Loucy (cell line): ENCODE measurements around the gene CACNA2D4.

Source experiments
- H2AFZ ChIP-seq: fragments of 200-600 bp; sonication (generic); 2 replicates; pipeline ENCODE4 v1.6.0; 2016; ENCODE audit warnings: antibody characterized with exemption, mild to moderate bottlenecking, low read length, moderate library complexity
- H3F3A ChIP-seq: fragments of 200-600 bp; 2 replicates; pipeline ENCODE4 v1.6.0; 2016; ENCODE audit warnings: antibody characterized with exemption, low read depth, mild to moderate bottlenecking
- H3K27me3 ChIP-seq: fragments of 200-600 bp; sonication (generic); 2 replicates; pipeline ENCODE4 v1.6.1; 2014; ENCODE audit warnings: low read length, mild to moderate bottlenecking; ENCODE audit not compliant: insufficient read depth, poor library complexity, severe bottlenecking
- H3K36me3 ChIP-seq: fragments of 200-600 bp; sonication (generic); 2 replicates; pipeline ENCODE4 v1.6.1; 2016; ENCODE audit warnings: low read length; ENCODE audit not compliant: insufficient read depth
- H3K4me1 ChIP-seq: fragments of 200-600 bp; sonication (generic); 2 replicates; pipeline ENCODE4 v1.5.1; 2014; ENCODE audit warnings: low read length, mild to moderate bottlenecking; ENCODE audit not compliant: insufficient read depth, poor library complexity, severe bottlenecking
- H3K4me2 ChIP-seq: fragments of 200-600 bp; sonication (generic); 2 replicates; pipeline ENCODE4 v1.6.0; 2014; ENCODE audit warnings: antibody characterized with exemption, low read length, low read depth, mild to moderate bottlenecking; ENCODE audit not compliant: poor library complexity, severe bottlenecking
- H3K4me3 ChIP-seq: fragments of 200-600 bp; sonication (generic); 2 replicates; pipeline ENCODE4 v1.5.1; 2014; ENCODE audit warnings: low read length, mild to moderate bottlenecking, mixed read lengths; ENCODE audit not compliant: poor library complexity, severe bottlenecking
- H3K79me2 ChIP-seq: fragments of 200-600 bp; sonication (generic); 2 replicates; pipeline ENCODE4 v1.6.1; 2014; ENCODE audit warnings: low read length; ENCODE audit not compliant: insufficient read depth
- H3K9ac ChIP-seq: fragments of 200-600 bp; sonication (generic); 2 replicates; pipeline ENCODE4 v1.6.0; 2014; ENCODE audit warnings: mild to moderate bottlenecking, low read depth, low read length, moderate library complexity; ENCODE audit not compliant: poor library complexity, severe bottlenecking
- H3K9me2 ChIP-seq: fragments of 200-600 bp; sonication (generic); replicated peaks from 2 replicates; pipeline ENCODE4 v1.6.1; 2016; ENCODE audit warnings: low read depth, low read length, mixed read lengths
- H3K9me3 ChIP-seq: fragments of 200-600 bp; sonication (generic); 2 replicates; pipeline ENCODE4 v1.6.1; 2014; ENCODE audit warnings: mild to moderate bottlenecking, antibody characterized with exemption, low read length, low read depth; ENCODE audit not compliant: insufficient read depth
- H4K20me1 ChIP-seq: fragments of 200-600 bp; sonication (generic); 2 replicates; pipeline ENCODE4 v1.6.0; 2014; ENCODE audit warnings: antibody characterized with exemption, low read length, mild to moderate bottlenecking; ENCODE audit not compliant: insufficient read depth, poor library complexity, severe bottlenecking
- CTCF ChIP-seq: fragments of 200-600 bp; sonication (generic); conservative IDR thresholded peaks from 2 replicates; pipeline ENCODE4 v1.5.1; 2014; ENCODE audit warnings: mild to moderate bottlenecking, antibody characterized with exemption, low read length
- EZH2phosphoT487 ChIP-seq: fragments of 200-600 bp; IDR thresholded peaks from 2 replicates; pipeline ENCODE4 v1.6.1; 2018; ENCODE audit warnings: antibody characterized with exemption, mild to moderate bottlenecking, moderate library complexity, borderline replicate concordance

The CACNA2D4 gene

GRCh38 chr12:1803736-1804135 lies 114.7 kb downstream of the CACNA2D4 start:
- Histone ChIP-seq H3K4me2 (no peak overlapping the region), H3F3A (no peaks in the 10 kb centered on the region), H3K27me3 (no peaks in the 10 kb centered on the region), H3K9me2 (no peaks in the 10 kb centered on the region), H3K9ac (no peak overlapping the region), H4K20me1 (no peaks in the 10 kb centered on the region), H3K9me3 (no peaks in the 10 kb centered on the region), H2AFZ (no peak overlapping the region), H3K4me3 (no peak overlapping the region), H3K79me2 (no peaks in the 10 kb centered on the region), H3K4me1 (peaks cover 24% of the 10 kb centered on the region), H3K36me3 (no peaks in the 10 kb centered on the region)
- TF ChIP-seq EZH2phosphoT487 (no peak), CTCF (no peak)

GRCh38 chr12:1801303-1801975 lies 117.0 kb downstream of the CACNA2D4 start:
- no peaks in the 10 kb centered on the region for H3K79me2 ChIP-seq
- no peak overlapping the region for H3K4me3 ChIP-seq
- H3K4me2 ChIP-seq, result no peak overlapping the region
- no peaks in the 10 kb centered on the region for H3K36me3 ChIP-seq
- TF ChIP-seq CTCF, result no peak
- TF ChIP-seq EZH2phosphoT487, result no peak
- H2AFZ ChIP-seq, result no peak overlapping the region
- H4K20me1 ChIP-seq, result no peaks in the 10 kb centered on the region
- H3K9ac ChIP-seq, result no peak overlapping the region
- no peaks in the 10 kb centered on the region for H3K27me3 ChIP-seq
- no peaks in the 10 kb centered on the region for H3K9me3 ChIP-seq
- no peaks in the 10 kb centered on the region for H3K9me2 ChIP-seq
- H3K4me1 ChIP-seq, result peaks cover 13% of the 10 kb centered on the region
- no peaks in the 10 kb centered on the region for H3F3A ChIP-seq

GRCh38 chr12:1800401-1801302 lies 117.8 kb downstream of the CACNA2D4 start:
- Histone ChIP-seq H4K20me1 (no peaks in the 10 kb centered on the region), H3K79me2 (no peaks in the 10 kb centered on the region), H3K9me3 (no peaks in the 10 kb centered on the region), H2AFZ (no peak overlapping the region), H3K4me1 (peaks cover 9% of the 10 kb centered on the region), H3K36me3 (no peaks in the 10 kb centered on the region), H3K9me2 (no peaks in the 10 kb centered on the region), H3K9ac (no peak overlapping the region), H3K4me3 (no peak overlapping the region), H3K4me2 (no peak overlapping the region), H3F3A (no peaks in the 10 kb centered on the region), H3K27me3 (no peaks in the 10 kb centered on the region)
- TF ChIP-seq CTCF (no peak; the same call in 1 of the 2 replicates), EZH2phosphoT487 (no peak)
